NCI-H526 (cell line): ENCODE results near the gene ZNF22.

Source experiments
- DNase-seq, 2 experiments: peaks; one replicate each; lab custom pipeline; 2025; lab: John Stamatoyannopoulos, UW

The ZNF22 gene

GRCh38 chr10:44965104-44965503, 35.6 kb upstream of the ZNF22 start:
- no peak for DNase-seq

GRCh38 chr10:44965651-44966097, 35.0 kb upstream of the ZNF22 start:
- no peak for DNase-seq

- DNase-seq = no peak
These were observed 34.5 kb upstream of the ZNF22 start for GRCh38 chr10:44966129-44966815.

- DNase-seq = no peak
These were observed 33.8 kb upstream of the ZNF22 start for GRCh38 chr10:44966816-44967509.

GRCh38 chr10:44967616-44968015, 33.1 kb upstream of the ZNF22 start:
- DNase-seq = no peak

GRCh38 chr10:44968091-44968490, 32.6 kb upstream of the ZNF22 start:
- no peak for DNase-seq

GRCh38 chr10:44968500-44969400, 32.0 kb upstream of the ZNF22 start:
- no peak for DNase-seq

GRCh38 chr10:44969854-44970253, 30.9 kb upstream of the ZNF22 start:
- no peak for DNase-seq

GRCh38 chr10:44970812-44971395, 29.8 kb upstream of the ZNF22 start:
- no peak for DNase-seq

GRCh38 chr10:44971434-44971833, 29.3 kb upstream of the ZNF22 start:
- no peak for DNase-seq

GRCh38 chr10:44971935-44972757, 28.6 kb upstream of the ZNF22 start:
- no peak for DNase-seq

- no peak for DNase-seq
These were observed 27.8 kb upstream of the ZNF22 start for GRCh38 chr10:44972874-44973306.

GRCh38 chr10:44973323-44974081, 27.2 kb upstream of the ZNF22 start:
- peak; percentile 79 to 88 for DNase-seq

GRCh38 chr10:44974082-44974627, 26.6 kb upstream of the ZNF22 start:
- peak in 1 of 2 experiments; percentile 33 for DNase-seq

GRCh38 chr10:44974628-44975430, 25.9 kb upstream of the ZNF22 start:
- peak in 1 of 2 experiments; percentile 56 for DNase-seq

GRCh38 chr10:44975431-44976331, 25.0 kb upstream of the ZNF22 start:
- peak; percentile 31 to 69 for DNase-seq

GRCh38 chr10:44976352-44977198, 24.1 kb upstream of the ZNF22 start:
- no peak for DNase-seq
